ENCODE measurements around the gene GZMM. TPM values are rescaled to one million over a fixed set of nuclear protein-coding genes. Genes with fewer than 3 reads are reported as not detected.

The GZMM gene
- total RNA-seq, 1 experiment from 2014 or later = 0.59 TPM

DNA sequence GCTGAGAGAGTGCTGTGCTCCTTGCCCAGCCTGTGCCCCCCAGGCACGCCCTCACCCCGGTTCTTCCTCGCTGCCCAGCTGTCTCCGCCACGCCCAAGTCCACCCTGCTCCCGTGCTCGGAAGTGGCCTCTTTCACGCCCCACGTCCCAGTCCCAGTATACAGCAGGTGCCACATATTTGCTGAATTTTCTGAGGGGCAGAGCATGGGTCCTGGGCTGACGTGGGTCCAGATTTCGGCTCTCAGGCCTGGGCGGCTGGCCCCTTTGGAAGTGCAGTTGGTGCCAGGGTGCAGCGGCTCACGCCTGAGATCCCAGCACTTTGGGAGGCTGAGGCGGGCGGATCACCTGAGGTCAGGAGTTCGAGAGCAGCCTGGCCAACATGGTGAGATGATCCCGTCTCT, 49.2 kb downstream of the GZMM start:
- H3K27me3 ChIP-seq (ENCODE audit: insufficient read depth, low read length) = no peaks in the 10 kb centered on the region
- intact Hi-C loops (cut with micrococcal nuclease) = no loop called here
- POLR2A ChIA-PET = no interaction called here

DNA sequence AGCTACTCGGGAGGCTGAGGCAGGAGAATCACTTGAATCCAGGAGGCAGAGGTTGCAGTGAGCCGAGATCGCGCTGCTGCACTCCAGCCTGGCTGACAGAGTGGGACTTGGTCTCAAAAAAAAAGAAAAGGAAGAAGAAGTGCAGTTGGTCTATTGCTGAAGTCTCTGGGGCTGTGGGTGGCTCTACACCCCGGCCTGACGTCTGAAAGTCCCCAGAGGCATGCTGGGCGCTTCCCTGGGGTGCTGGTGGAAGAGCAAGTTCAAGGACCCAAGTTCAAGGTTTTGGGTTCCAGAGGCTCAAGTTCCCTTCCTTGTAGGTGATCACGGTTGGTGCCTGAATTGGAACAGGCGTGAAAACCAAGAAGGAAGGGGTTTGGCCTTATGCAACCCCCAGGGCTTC, 49.7 kb downstream of the GZMM start:
- Histone ChIP-seq H3K9me3 (ENCODE audit: control insufficient read depth in 1 of 2, insufficient read depth in 1 of 2, low read depth in 1 of 2, low read length in 2 of 2) (peaks cover 0 to 3% of the 10 kb centered on the region in 2 experiments; a peak in 1 of 4 replicates), H3K4me2 (ENCODE audit: low read length) (no peak overlapping the region), H3K9ac (ENCODE audit: low read length) (no peak overlapping the region), H3K4me1 (ENCODE audit: control insufficient read depth in 1 of 2, insufficient read depth in 2 of 2, low read length in 2 of 2) (peaks cover 8 to 9% of the 10 kb centered on the region in 2 experiments), H3K79me2 (ENCODE audit: insufficient read depth, low read length) (no peaks in the 10 kb centered on the region), H3K9me2 (ENCODE audit: insufficient read depth) (no peaks in the 10 kb centered on the region), H3K4me3 (replicated peaks in 1 of 2; ENCODE audit: low read depth in 1 of 2, low read length in 2 of 2) (no peak overlapping the region), H3K27ac (ENCODE audit: low read depth, low read length) (no peak overlapping the region), H2AFZ (ENCODE audit: low read depth, low read length, poor library complexity, severe bottlenecking) (no peak overlapping the region), H3K36me3 (ENCODE audit: control insufficient read depth in 1 of 2, insufficient read depth in 2 of 2, low read length in 2 of 2) (no peaks in the 10 kb centered on the region), H4K20me1 (ENCODE audit: insufficient read depth) (no peaks in the 10 kb centered on the region), H3K27me3 (ENCODE audit: insufficient read depth, low read length) (no peaks in the 10 kb centered on the region)
- CTCF ChIA-PET = no interaction called here
- RAD21 ChIA-PET (ENCODE audit: low non-redundant PET in 1 of 2, low total read pairs in 2 of 2, uncharacterized antibody in 2 of 2, unreplicated experiment in 2 of 2) = no interaction called here
- ATAC-seq (no peak), DNase-seq (ENCODE audit: low read depth, low spot score) (no peak)
- POLR2A ChIA-PET = no interaction called here
- intact Hi-C loops (cut with micrococcal nuclease) = no loop called here
- BruUV-seq (replicated peaks) = no TSS peak
- TF ChIP-seq ZFX (IDR thresholded peaks at IDR 0.05) (no peak), ATF3 (IDR thresholded peaks at IDR 0.05) (no peak), SRF (IDR thresholded peaks at IDR 0.05; ENCODE audit: low read depth) (no peak), SP1 (IDR thresholded peaks at IDR 0.05; ENCODE audit: low read depth) (no peak), EZH2phosphoT487 (IDR thresholded peaks at IDR 0.05; ENCODE audit: borderline replicate concordance) (no peak), POLR2A (IDR thresholded peaks at IDR 0.05; ENCODE audit: borderline replicate concordance, extremely low read depth, insufficient read depth, insufficient read length) (no peak), JUND (IDR thresholded peaks at IDR 0.05) (no peak), SIN3A (IDR thresholded peaks at IDR 0.05; ENCODE audit: low read depth) (no peak), TCF7L2 (IDR thresholded peaks at IDR 0.05; ENCODE audit: borderline replicate concordance, extremely low read depth, insufficient read depth, insufficient read length) (no peak), EGR1 (IDR thresholded peaks at IDR 0.05; ENCODE audit: low read depth) (no peak), POLR2AphosphoS5 (IDR thresholded peaks at IDR 0.05; ENCODE audit: low read depth, low read length) (no peak), RAD21 (IDR thresholded peaks at IDR 0.05; ENCODE audit: low read depth) (no peak), FOSL1 (IDR thresholded peaks at IDR 0.05; ENCODE audit: low read depth) (no peak), EZH2 (IDR thresholded peaks at IDR 0.05) (no peak)
- TF ChIP-seq, protein P1, sequence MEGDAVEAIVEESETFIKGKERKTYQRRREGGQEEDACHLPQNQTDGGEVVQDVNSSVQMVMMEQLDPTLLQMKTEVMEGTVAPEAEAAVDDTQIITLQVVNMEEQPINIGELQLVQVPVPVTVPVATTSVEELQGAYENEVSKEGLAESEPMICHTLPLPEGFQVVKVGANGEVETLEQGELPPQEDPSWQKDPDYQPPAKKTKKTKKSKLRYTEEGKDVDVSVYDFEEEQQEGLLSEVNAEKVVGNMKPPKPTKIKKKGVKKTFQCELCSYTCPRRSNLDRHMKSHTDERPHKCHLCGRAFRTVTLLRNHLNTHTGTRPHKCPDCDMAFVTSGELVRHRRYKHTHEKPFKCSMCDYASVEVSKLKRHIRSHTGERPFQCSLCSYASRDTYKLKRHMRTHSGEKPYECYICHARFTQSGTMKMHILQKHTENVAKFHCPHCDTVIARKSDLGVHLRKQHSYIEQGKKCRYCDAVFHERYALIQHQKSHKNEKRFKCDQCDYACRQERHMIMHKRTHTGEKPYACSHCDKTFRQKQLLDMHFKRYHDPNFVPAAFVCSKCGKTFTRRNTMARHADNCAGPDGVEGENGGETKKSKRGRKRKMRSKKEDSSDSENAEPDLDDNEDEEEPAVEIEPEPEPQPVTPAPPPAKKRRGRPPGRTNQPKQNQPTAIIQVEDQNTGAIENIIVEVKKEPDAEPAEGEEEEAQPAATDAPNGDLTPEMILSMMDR (IDR thresholded peaks at IDR 0.05 in 2 of 3, conservative IDR thresholded peaks at IDR 0.05 in 1 of 3; ENCODE audit: borderline replicate concordance in 1 of 3, insufficient read depth in 1 of 3, low read depth in 2 of 3, low read length in 2 of 3) = no peak
- TF ChIP-seq, protein P2, sequence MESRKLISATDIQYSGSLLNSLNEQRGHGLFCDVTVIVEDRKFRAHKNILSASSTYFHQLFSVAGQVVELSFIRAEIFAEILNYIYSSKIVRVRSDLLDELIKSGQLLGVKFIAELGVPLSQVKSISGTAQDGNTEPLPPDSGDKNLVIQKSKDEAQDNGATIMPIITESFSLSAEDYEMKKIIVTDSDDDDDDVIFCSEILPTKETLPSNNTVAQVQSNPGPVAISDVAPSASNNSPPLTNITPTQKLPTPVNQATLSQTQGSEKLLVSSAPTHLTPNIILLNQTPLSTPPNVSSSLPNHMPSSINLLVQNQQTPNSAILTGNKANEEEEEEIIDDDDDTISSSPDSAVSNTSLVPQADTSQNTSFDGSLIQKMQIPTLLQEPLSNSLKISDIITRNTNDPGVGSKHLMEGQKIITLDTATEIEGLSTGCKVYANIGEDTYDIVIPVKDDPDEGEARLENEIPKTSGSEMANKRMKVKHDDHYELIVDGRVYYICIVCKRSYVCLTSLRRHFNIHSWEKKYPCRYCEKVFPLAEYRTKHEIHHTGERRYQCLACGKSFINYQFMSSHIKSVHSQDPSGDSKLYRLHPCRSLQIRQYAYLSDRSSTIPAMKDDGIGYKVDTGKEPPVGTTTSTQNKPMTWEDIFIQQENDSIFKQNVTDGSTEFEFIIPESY (IDR thresholded peaks at IDR 0.05; ENCODE audit: extremely low read depth, insufficient replicate concordance, low read length) = no peak

More for the DNA sequence above, 49.2 kb downstream of the GZMM start:
- H3K4me3 ChIP-seq (replicated peaks in 1 of 2; ENCODE audit: low read depth in 1 of 2, low read length in 2 of 2) = no peak overlapping the region
- H3K27ac ChIP-seq (ENCODE audit: low read depth, low read length) = no peak overlapping the region
- no TSS peak for BruUV-seq (replicated peaks)
- no peaks in the 10 kb centered on the region for H3K79me2 ChIP-seq (ENCODE audit: insufficient read depth, low read length)
- ChIA-PET CTCF (no interaction called here), RAD21 (ENCODE audit: low non-redundant PET in 1 of 2, low total read pairs in 2 of 2, uncharacterized antibody in 2 of 2, unreplicated experiment in 2 of 2) (no interaction called here)
- no peak overlapping the region for H3K9ac ChIP-seq (ENCODE audit: low read length)
- H3K9me3 ChIP-seq (ENCODE audit: control insufficient read depth in 1 of 2, insufficient read depth in 1 of 2, low read depth in 1 of 2, low read length in 2 of 2) = peaks cover 0 to 3% of the 10 kb centered on the region in 2 experiments; a peak in 1 of 4 replicates
- ATAC-seq = no peak
- TF ChIP-seq ZNF274 (IDR thresholded peaks at IDR 0.05; ENCODE audit: low read depth, low read length) (no peak), SIN3A (IDR thresholded peaks at IDR 0.05; ENCODE audit: low read depth) (no peak), MAX (IDR thresholded peaks at IDR 0.05) (no peak), ZFX (IDR thresholded peaks at IDR 0.05) (no peak), EZH2 (IDR thresholded peaks at IDR 0.05) (no peak), EZH2phosphoT487 (IDR thresholded peaks at IDR 0.05; ENCODE audit: borderline replicate concordance) (no peak), SRF (IDR thresholded peaks at IDR 0.05; ENCODE audit: low read depth) (no peak)
- H4K20me1 ChIP-seq (ENCODE audit: insufficient read depth) = no peaks in the 10 kb centered on the region
- no peaks in the 10 kb centered on the region for H3K9me2 ChIP-seq (ENCODE audit: insufficient read depth)
- no peaks in the 10 kb centered on the region for H3K36me3 ChIP-seq (ENCODE audit: control insufficient read depth in 1 of 2, insufficient read depth in 2 of 2, low read length in 2 of 2)
- H2AFZ ChIP-seq (ENCODE audit: low read depth, low read length, poor library complexity, severe bottlenecking) = no peak overlapping the region
- no peak for DNase-seq (ENCODE audit: low read depth, low spot score)
- no peak overlapping the region for H3K4me2 ChIP-seq (ENCODE audit: low read length)
- H3K4me1 ChIP-seq (ENCODE audit: control insufficient read depth in 1 of 2, insufficient read depth in 2 of 2, low read length in 2 of 2) = peaks cover 13% of the 10 kb centered on the region in 2 experiments

Measured in HCT116 (cell line).